ENCODE data around the gene TCF4. TPM values are rescaled to one million over a fixed set of nuclear protein-coding genes. Genes with fewer than 3 reads are reported as not detected.

The TCF4 gene
- total and polyA plus RNA-seq, 2 donors (not counting 3 experiments of a cell fraction or from before 2014, with no cell fraction given) = 183 to 390 TPM

DNA sequence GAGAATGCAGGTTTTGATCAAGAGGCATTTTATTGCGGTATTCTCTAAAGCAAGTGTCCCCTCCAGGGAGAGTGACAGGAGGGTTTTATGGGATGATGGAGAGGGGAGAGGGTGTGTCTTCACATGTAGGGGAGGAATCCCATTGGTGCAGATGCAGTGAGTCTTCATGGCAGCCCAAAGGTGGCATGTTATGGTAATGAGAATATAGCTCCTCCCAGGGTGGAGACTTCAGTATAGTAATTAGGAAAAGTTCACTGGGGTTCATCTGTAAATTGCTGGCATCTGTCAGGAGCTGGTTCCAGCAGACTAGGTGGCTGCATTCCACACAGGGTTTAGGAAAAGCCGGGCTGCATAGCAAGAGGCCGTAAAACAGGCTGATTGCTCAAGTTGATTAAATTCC lies 398.0 kb downstream of the TCF4 start:
- no peaks in the 10 kb centered on the region for H3K4me1 ChIP-seq (ENCODE audit: control insufficient read depth, extremely low read depth, insufficient read depth, low read length)
- no peaks in the 10 kb centered on the region for H3K9me1 ChIP-seq (replicated peaks; ENCODE audit: control insufficient read depth, extremely low read depth, insufficient read depth, low read length)
- TF ChIP-seq POLR2A (IDR thresholded peaks at IDR 0.05; ENCODE audit: low read depth, low read length) (no peak), JUN (IDR thresholded peaks at IDR 0.05; ENCODE audit: borderline replicate concordance, insufficient read depth, insufficient read length, low read depth) (no peak), FOS (IDR thresholded peaks at IDR 0.05; ENCODE audit: borderline replicate concordance, insufficient read depth, low read length) (no peak), POLR2AphosphoS5 (IDR thresholded peaks at IDR 0.05; ENCODE audit: insufficient read depth, low read depth, low read length) (no peak), MYC (IDR thresholded peaks at IDR 0.05; ENCODE audit: low read depth, low read length) (no peak), MAX (IDR thresholded peaks at IDR 0.05; ENCODE audit: insufficient read depth, insufficient read length) (no peak), GATA2 (IDR thresholded peaks at IDR 0.05; ENCODE audit: insufficient read depth, insufficient read length, low read depth, low read length) (no peak), CTCF (IDR thresholded peaks at IDR 0.05; ENCODE audit: extremely low read depth in 1 of 2, insufficient read depth in 1 of 2, low read depth in 1 of 2, low read length in 2 of 2) (no peak), EZH2 (IDR thresholded peaks at IDR 0.05; ENCODE audit: borderline replicate concordance, low read depth, low read length, severe bottlenecking) (no peak)
- no peaks in the 10 kb centered on the region for H3K79me2 ChIP-seq (ENCODE audit: control insufficient read depth, insufficient read depth, low read length)
- no TSS peak for BruUV-seq (replicated peaks)
- no peaks in the 10 kb centered on the region for H3K9me3 ChIP-seq (replicated peaks; ENCODE audit: control insufficient read depth, insufficient read depth, low read length)
- intact Hi-C loops (cut with micrococcal nuclease) = no loop called here
- peak overlapping the region; percentile 18 for H2AFZ ChIP-seq (ENCODE audit: low read depth, low read length)
- CTCF ChIA-PET = no interaction called here
- no peak for FAIRE-seq
- H3K27ac ChIP-seq (ENCODE audit: insufficient read depth, low read depth, low read length) = no peak overlapping the region
- no peak overlapping the region for H3K4me3 ChIP-seq (replicated peaks in 1 of 3; ENCODE audit: insufficient read depth in 1 of 3, low read depth in 1 of 3, low read length in 3 of 3)
- peaks cover 15 to 21% of the 10 kb centered on the region in 2 experiments for H3K27me3 ChIP-seq (ENCODE audit: control insufficient read depth in 2 of 2, insufficient read depth in 2 of 2, low read length in 2 of 2)
- dilution Hi-C loops (cut with MboI; ENCODE audit: extremely low pct_ligation_motif_present, low sequenced_read_pairs) = no loop called here
- no peaks in the 10 kb centered on the region for H3K36me3 ChIP-seq (ENCODE audit: control insufficient read depth in 2 of 2, extremely low read depth in 1 of 2, insufficient read depth in 2 of 2, low read length in 2 of 2)
- POLR2A ChIA-PET = no interaction called here
- H3K9ac ChIP-seq (replicated peaks; ENCODE audit: extremely low read depth, insufficient read depth, low read length) = no peak overlapping the region
- H4K20me1 ChIP-seq (replicated peaks; ENCODE audit: control insufficient read depth, extremely low read depth, insufficient read depth, low read length) = no peaks in the 10 kb centered on the region
- DNase-seq (ENCODE audit: low read depth, low spot score) = no peak
- H3K4me2 ChIP-seq (ENCODE audit: insufficient read depth, low read length) = no peak overlapping the region
